Kidney epithelial cell (primary cell): ENCODE results near the gene PKD1. TPM values are rescaled to one million over a fixed set of nuclear protein-coding genes. Genes with fewer than 3 reads are reported as not detected.

Experiments
- DNase-seq: peaks from one replicate; pipeline ENCODE4 v3.0.0-alpha.2; 2010; ENCODE audit warnings: low read depth
- H3K27me3 ChIP-seq: 2 replicates; pipeline ENCODE4 v1.6.0; 2011; ENCODE audit warnings: low read length; ENCODE audit not compliant: control insufficient read depth, insufficient read depth
- H3K36me3 ChIP-seq: 2 replicates; pipeline ENCODE4 v1.5.1; 2011; ENCODE audit warnings: low read length; ENCODE audit not compliant: control insufficient read depth, insufficient read depth
- H3K4me3 ChIP-seq: 2 replicates; pipeline ENCODE4 v1.5.1; 2011; ENCODE audit warnings: low read depth, mild to moderate bottlenecking, control low read depth, low read length
- total RNA-seq: library from RNA; depleted of rRNA; stranded (reverse); fragments of >200 nt; gene quantifications from 2 replicates; pipeline ENCODE4 v1.2.3, GENCODE V29; 2015
- TF ChIP-seq, protein P1 (sequence below): IDR thresholded peaks from 2 replicates; pipeline ENCODE4 v1.5.1; 2011; ENCODE audit warnings: mild to moderate bottlenecking, moderate library complexity, low read length, control low read depth, inconsistent platforms; ENCODE audit not compliant: insufficient read depth, poor library complexity, severe bottlenecking

Gene PKD1
- total RNA-seq, 1 donor from 2014 or later, result 85.6 TPM

DNA sequence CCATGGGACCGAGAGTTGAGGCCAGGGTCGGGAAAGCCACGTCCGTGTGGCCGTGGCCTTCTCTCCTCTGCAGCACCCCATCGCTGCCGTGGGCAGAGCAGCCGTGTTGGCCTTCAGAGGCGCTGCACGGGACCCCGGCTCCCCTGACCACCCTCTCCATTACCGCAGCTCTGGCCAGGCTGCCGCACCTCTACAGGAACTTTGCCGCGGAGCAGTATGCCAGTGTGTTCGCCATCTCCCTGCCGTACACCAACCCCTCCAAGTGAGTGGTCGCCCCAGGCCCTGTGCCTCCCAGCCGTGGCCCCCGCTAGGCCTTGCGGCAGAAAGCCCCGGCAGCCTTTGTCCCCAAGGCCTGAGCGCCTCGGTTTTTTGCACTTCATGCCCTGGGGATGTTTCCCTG lies 60.1 kb downstream of the PKD1 start:
- no peak for DNase-seq
- H3K36me3 ChIP-seq, result peaks cover 4% of the 10 kb centered on the region
- no peaks in the 10 kb centered on the region for H3K27me3 ChIP-seq
- TF ChIP-seq, protein P1, sequence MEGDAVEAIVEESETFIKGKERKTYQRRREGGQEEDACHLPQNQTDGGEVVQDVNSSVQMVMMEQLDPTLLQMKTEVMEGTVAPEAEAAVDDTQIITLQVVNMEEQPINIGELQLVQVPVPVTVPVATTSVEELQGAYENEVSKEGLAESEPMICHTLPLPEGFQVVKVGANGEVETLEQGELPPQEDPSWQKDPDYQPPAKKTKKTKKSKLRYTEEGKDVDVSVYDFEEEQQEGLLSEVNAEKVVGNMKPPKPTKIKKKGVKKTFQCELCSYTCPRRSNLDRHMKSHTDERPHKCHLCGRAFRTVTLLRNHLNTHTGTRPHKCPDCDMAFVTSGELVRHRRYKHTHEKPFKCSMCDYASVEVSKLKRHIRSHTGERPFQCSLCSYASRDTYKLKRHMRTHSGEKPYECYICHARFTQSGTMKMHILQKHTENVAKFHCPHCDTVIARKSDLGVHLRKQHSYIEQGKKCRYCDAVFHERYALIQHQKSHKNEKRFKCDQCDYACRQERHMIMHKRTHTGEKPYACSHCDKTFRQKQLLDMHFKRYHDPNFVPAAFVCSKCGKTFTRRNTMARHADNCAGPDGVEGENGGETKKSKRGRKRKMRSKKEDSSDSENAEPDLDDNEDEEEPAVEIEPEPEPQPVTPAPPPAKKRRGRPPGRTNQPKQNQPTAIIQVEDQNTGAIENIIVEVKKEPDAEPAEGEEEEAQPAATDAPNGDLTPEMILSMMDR, result no peak
- H3K4me3 ChIP-seq, result no peak overlapping the region

DNA sequence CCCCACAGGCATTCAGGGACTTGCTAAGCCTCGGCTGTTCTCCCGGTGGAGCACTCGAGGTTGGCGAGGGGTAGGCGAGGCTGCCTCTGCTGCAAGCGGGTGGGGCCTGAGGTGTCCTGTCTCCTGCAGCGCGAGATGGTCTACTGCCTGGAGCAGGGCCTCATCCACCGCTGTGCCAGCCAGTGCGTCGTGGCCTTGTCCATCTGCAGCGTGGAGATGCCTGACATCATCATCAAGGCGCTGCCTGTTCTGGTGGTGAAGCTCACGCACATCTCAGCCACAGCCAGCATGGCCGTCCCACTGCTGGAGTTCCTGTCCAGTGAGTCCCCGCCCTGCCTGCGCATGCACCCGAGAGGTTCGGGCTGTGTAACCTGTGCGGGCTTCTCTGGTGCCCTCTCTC lies 61.6 kb downstream of the PKD1 start:
- H3K27me3 ChIP-seq, result no peaks in the 10 kb centered on the region
- peaks cover 4% of the 10 kb centered on the region for H3K36me3 ChIP-seq
- DNase-seq, result no peak
- TF ChIP-seq, protein P1, result no peak
- H3K4me3 ChIP-seq, result no peak overlapping the region

GRCh38 chr16:2072926-2073325 lies 62.8 kb downstream of the PKD1 start:
- no peak for DNase-seq
- TF ChIP-seq, protein P1, result no peak
- Histone ChIP-seq H3K27me3 (no peaks in the 10 kb centered on the region), H3K36me3 (peaks cover 4% of the 10 kb centered on the region), H3K4me3 (no peak overlapping the region)

DNA sequence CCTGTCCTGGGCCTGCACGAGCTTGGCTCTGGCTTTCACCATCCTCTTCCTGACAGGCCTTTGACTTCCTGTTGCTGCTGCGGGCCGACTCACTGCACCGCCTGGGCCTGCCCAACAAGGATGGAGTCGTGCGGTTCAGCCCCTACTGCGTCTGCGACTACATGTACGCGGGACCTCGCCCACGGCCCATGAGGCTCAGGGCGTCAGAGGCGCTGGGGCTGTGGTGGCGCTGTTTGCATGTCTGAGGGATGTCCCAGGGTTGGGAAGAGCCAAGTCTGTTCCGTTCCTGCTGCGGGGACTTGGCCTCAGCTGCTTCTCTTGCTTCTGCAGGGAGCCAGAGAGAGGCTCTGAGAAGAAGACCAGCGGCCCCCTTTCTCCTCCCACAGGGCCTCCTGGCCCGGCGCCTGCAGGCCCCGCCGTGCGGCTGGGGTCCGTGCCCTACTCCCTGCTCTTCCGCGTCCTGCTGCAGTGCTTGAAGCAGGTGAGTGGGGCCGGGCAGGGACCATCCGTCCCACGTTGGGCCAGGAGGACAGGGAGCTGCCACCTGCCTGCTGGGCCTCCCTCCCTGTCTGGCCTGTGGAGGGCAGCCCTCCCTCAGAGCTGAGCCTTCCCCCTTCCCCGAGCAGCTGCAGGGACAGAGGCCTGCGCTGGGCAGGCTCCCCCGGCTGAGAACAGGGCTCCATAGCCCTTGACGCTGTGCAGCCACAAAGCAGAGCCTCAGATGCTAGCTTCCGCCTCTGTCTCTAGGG lies 64.1 kb downstream of the PKD1 start:
- peaks cover 4% of the 10 kb centered on the region for H3K36me3 ChIP-seq

DNA sequence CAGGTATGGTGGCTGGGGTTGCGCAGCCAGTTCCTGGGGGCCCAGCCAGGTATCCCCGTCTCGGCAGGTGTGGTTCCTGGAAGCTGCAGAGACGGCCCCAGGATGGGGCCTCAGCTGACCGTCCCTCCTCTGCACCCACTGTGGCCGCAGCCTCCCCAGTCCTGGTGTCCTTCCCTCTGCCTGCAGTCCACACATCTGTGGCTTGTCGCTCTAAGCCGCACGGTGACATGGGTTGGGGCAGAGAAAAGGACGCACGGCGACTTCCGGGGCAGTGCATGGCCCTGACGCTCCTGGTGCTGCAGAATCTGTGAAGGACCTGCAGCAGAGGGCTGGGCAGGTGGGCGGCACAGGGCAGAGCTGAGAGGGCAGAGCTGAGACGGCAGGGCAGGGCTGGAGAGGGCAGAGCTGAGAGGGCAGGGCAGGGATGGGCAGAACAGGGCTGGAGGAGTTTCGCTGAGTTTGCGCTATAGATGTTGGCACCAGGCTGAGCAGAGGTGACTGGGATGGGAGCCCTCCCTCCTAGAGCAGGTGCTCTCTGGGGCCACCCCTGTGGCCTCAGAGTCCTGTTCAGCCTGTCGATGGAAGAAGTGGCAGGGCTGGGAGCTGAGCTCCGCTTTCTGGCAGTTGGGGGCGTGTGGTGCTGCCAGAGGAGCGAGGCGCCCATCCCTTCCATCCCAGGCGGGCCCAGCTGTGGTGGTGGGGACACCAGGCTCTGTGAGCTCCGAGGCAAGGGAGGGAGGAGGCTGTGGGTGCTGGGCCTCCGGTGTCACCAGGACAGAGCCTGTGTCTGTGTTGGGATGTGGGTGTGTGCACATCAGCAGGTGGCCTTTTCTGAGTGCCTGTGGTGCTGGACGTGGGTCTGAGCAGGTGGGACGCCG lies 64.9 kb downstream of the PKD1 start:
- DNase-seq, result no peak
- Histone ChIP-seq H3K4me3 (no peak overlapping the region), H3K36me3 (peaks cover 6% of the 10 kb centered on the region), H3K27me3 (no peaks in the 10 kb centered on the region)
- TF ChIP-seq, protein P1, result no peak

More for the DNA sequence above, 64.1 kb downstream of the PKD1 start:
- no peak overlapping the region for H3K4me3 ChIP-seq
- no peak for DNase-seq
- TF ChIP-seq, protein P1, result no peak
- H3K27me3 ChIP-seq, result no peaks in the 10 kb centered on the region
